ENCODE data around the gene SEL1L3. TPM values are rescaled to one million over a fixed set of nuclear protein-coding genes. Genes with fewer than 3 reads are reported as not detected.

The SEL1L3 gene
- total and polyA plus RNA-seq, 12 donors: 1.4 to 9.8 (median 3.5) TPM

DNA sequence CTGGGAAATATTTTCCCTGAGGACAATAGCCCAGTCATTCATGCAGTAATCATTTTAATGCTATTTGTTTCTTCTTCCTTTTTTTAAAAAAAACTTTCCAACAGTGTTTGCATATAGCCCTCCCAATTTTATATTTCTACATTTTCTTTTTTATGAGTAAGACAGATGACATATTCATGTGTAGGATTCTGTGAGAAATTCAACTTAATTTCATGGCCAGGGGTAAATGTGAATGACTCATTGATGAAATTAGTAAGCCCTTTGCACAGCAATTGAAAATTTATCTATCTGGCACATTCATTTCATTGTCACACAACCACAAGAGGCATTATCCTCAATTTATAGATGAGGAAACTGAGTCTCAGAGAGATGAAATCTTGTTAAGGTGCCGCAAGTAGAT lies 37.5 kb upstream of the SEL1L3 start:
- H3K27me3 ChIP-seq: no peaks in the 10 kb centered on the region
- H3K4me3 ChIP-seq: no peak overlapping the region
- H3K4me1 ChIP-seq: peaks cover 0 to 6% (median 0%) of the 10 kb centered on the region in 9 donors
- TF ChIP-seq CTCF (IDR thresholded peaks at IDR 0.05): no peak
- WGBS, 2 donors: 75 to 85% methylated on average over 1 of the region's 1 CpG
- no peaks in the 10 kb centered on the region for H3K36me3 ChIP-seq
- no peaks in the 10 kb centered on the region for H3K9me3 ChIP-seq
- intact Hi-C loops (cut with DNase I): no loop called here
- ATAC-seq (no peak), DNase-seq (no peak)
- H3K27ac ChIP-seq: no peak overlapping the region

DNA sequence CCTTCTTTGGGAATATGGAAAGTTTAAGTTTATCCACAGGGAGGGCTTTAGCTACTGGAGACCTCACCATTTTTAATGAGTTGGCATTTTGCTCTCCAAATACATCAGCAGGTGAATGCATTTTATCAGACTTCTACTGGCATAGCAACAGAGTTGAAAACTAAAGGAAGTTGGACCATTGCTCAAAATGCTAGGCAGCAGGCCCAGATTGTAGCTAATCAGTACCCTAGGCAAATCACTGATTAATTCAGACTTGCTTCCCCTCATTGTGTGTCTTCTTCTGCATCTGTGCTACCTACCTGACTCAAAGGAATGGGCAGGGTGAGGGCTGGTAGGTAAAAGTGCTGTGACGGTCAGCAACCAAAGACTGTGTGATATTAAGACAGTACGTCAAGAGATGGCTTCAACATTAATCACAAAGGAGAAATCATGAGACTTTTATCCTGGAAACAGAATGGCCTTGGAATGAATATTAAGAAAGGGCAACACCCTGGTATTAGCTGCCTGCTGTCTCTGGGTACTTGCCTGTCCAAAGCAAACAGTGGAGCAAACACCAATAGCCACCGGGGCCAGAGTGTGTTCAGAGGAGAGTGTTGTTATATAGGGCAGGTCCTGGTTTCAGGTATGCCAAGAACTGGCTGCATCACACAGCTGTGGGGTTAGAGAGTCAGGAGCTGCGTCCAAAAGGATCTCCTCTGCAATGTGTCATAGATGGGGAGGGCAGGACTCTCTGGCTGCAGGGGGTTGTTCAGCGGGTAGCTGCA lies 34.2 kb upstream of the SEL1L3 start:
- intact Hi-C loops (cut with DNase I): no loop called here
- DNase-seq (no peak), ATAC-seq (no peak)
- Histone ChIP-seq H3K27me3 (no peaks in the 10 kb centered on the region), H3K4me1 (peaks cover 0 to 6% (median 0%) of the 10 kb centered on the region in 9 donors), H3K36me3 (no peaks in the 10 kb centered on the region), H3K4me3 (no peak overlapping the region), H3K27ac (no peak overlapping the region), H3K9me3 (no peaks in the 10 kb centered on the region)
- TF ChIP-seq CTCF (IDR thresholded peaks at IDR 0.05): no peak
- 87 to 90% methylated on average over 5 of the region's 5 CpGs for WGBS, 2 donors

DNA sequence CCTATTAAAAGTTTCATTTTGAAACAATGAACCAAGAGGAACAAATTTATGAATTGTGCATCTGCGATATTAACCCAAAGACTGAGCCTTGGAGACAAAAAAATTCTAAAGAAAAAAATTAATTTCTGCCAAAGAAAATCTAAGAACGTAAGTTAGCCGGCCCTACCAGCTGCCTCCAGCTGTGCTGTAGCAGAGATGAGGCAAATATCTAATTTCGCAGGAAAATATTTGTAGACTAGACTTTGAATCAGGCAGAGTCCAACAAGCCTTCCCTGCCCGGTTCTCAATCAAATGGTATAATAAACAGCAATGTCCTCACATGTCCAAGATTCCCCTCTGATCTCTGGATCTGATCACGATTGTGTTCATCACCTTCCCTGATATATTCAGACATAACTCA lies 30.0 kb upstream of the SEL1L3 start:
- Histone ChIP-seq H3K36me3 (no peaks in the 10 kb centered on the region), H3K9me3 (no peaks in the 10 kb centered on the region), H3K4me3 (no peak overlapping the region), H3K27me3 (no peaks in the 10 kb centered on the region), H3K4me1 (peaks cover 0 to 15% (median 0%) of the 10 kb centered on the region in 9 donors), H3K27ac (peak overlapping the region in 1 of 10 donors; percentile 41)
- WGBS, 2 donors: 72 to 79% methylated on average over 6 of the region's 6 CpGs
- ATAC-seq: peak in 5 of 8 donors; percentile 29 to 59 (median 46)
- TF ChIP-seq CTCF (IDR thresholded peaks at IDR 0.05): no peak
- intact Hi-C loops (cut with DNase I): no loop called here
- peak; percentile 20 to 21 for DNase-seq

GRCh38 chr4:25890571-25891485 lies 28.0 kb upstream of the SEL1L3 start:
- Histone ChIP-seq H3K27me3 (no peaks in the 10 kb centered on the region), H3K27ac (peak overlapping the region in 1 of 10 donors; percentile 29), H3K4me3 (no peak overlapping the region), H3K36me3 (no peaks in the 10 kb centered on the region), H3K9me3 (no peaks in the 10 kb centered on the region), H3K4me1 (peaks cover 0 to 15% (median 0%) of the 10 kb centered on the region in 9 donors)
- 61 to 62% methylated on average over 11 of the region's 11 CpGs for WGBS, 2 donors
- DNase-seq (no peak), ATAC-seq (peak in 3 of 8 donors; percentile 38 to 46 (median 42))
- peak in 1 of 9 donors; percentile 14 for TF ChIP-seq CTCF (IDR thresholded peaks at IDR 0.05)
- intact Hi-C loops (cut with DNase I): no loop called here
